Stimulated activated naive CD8-positive, alpha-beta T cell treated with anti-CD3 and anti-CD28 coated beads, Interleukin-15, amount 100 ng/mL, for 72 hours (primary cell): ENCODE results near the gene CCDC110.
A peak's percentile ranks its signal among the peaks of the same experiment; 100 is the strongest.

Experiments used
- ATAC-seq: fragments of 150-1000 bp; cut with Tn5 transposase; 2 replicates; pipeline ENCODE4 v1.10.0; 2021; ENCODE audit warnings: mild to moderate bottlenecking, moderate library complexity
- DNase-seq, 2 donors: peaks; one replicate each; pipeline ENCODE4 v3.0.0; 2021 to 2022
- H3K27ac Mint-ChIP-seq, 2 donors: one replicate each; pipeline ENCODE4 v1.8.0; 2022; ENCODE audit warnings: mild to moderate bottlenecking in 2 of 2, mixed read lengths in 2 of 2, moderate library complexity in 2 of 2
- H3K27me3 Mint-ChIP-seq: one replicate; pipeline ENCODE4 v1.8.0; 2022; ENCODE audit warnings: mixed read lengths
- H3K4me1 Mint-ChIP-seq: one replicate; pipeline ENCODE4 v1.8.0; 2022; ENCODE audit warnings: mild to moderate bottlenecking, mixed read lengths
- H3K4me3 Mint-ChIP-seq, 2 donors: one replicate each; pipeline ENCODE4 v1.8.0; 2022; ENCODE audit warnings: mild to moderate bottlenecking in 2 of 2, mixed read lengths in 2 of 2, moderate library complexity in 1 of 2
- H3K9me3 Mint-ChIP-seq, 2 donors: one replicate each; pipeline ENCODE4 v1.8.0; 2022; ENCODE audit warnings: mixed read lengths in 2 of 2

The CCDC110 gene

GRCh38 chr4:185461565-185461964 is 10.0 kb downstream of the CCDC110 start:
- Mint-ChIP-seq H3K4me1 (no peaks in the 10 kb centered on the region), H3K4me3 (no peak overlapping the region), H3K27ac (no peak overlapping the region), H3K27me3 (peaks cover 15% of the 10 kb centered on the region), H3K9me3 (no peaks in the 10 kb centered on the region)
- ATAC-seq (no peak), DNase-seq (no peak)

DNA sequence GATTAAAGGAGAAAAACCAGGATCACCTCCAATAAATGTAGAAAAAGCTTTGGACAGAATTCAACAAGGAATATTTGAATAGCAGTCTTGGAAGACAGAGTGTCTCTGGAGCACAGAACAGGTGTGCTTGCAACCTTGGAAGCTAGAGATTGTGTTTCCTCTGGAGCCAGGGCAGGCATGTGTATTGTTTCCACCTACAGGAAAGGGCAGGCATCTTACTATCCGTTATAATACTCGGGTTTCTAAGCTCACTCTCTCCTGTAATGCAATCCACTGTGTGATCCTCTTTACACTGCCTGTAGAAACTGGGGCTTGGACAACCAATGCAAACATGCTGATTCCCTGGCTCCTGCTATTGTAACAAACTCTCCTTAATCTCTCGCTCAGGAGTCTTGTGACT is 14.4 kb downstream of the CCDC110 start:
- Mint-ChIP-seq H3K27ac (no peak overlapping the region), H3K4me3 (no peak overlapping the region), H3K27me3 (peaks cover 15% of the 10 kb centered on the region), H3K4me1 (no peaks in the 10 kb centered on the region), H3K9me3 (no peaks in the 10 kb centered on the region)
- DNase-seq = no peak
- no peak for ATAC-seq

DNA sequence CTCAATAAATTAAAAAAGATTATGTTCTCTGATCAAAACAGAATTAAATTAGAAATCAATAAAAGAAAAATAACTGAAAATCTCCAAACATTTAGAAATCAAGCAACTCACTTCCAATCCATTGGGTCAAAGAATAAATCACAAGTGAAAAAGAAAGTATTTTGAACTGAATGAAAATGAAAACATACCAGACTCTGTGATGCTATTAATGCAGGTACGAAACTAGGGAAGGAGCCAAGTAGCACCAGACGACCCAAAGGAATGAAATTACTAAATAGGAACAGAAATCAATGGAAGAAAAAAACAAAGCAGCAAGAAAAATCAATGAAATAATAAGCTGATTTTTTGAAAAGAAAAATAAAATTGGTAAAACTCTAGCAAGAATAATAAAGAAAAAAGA is 15.4 kb downstream of the CCDC110 start:
- Mint-ChIP-seq H3K27me3 (peaks cover 15% of the 10 kb centered on the region), H3K4me3 (no peak overlapping the region), H3K9me3 (no peaks in the 10 kb centered on the region), H3K27ac (no peak overlapping the region), H3K4me1 (no peaks in the 10 kb centered on the region)
- ATAC-seq (no peak), DNase-seq (no peak)

DNA sequence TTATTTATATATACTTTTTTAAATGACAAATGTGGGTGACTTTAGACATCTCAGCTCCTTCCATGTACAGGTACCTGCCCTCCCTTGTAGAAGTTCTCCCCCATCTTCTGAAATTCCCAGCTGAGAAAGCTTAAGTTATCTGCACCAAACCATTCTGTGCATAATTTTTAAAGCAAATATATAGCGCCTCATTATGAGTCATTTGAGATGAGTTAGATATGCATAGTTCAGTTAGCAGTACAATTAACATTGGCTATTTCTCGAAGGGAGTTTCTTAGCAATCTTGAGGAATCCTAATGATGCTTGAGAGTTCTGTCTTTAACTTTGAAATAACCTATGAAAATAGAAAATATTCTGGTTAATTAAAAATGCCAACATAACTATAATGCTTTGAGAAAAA is 26.3 kb downstream of the CCDC110 start:
- ATAC-seq = no peak
- no peaks in the 10 kb centered on the region for H3K9me3 Mint-ChIP-seq
- no peaks in the 10 kb centered on the region for H3K4me1 Mint-ChIP-seq
- H3K27ac Mint-ChIP-seq = no peak overlapping the region
- no peak overlapping the region for H3K4me3 Mint-ChIP-seq
- H3K27me3 Mint-ChIP-seq = no peaks in the 10 kb centered on the region
- no peak for DNase-seq

DNA sequence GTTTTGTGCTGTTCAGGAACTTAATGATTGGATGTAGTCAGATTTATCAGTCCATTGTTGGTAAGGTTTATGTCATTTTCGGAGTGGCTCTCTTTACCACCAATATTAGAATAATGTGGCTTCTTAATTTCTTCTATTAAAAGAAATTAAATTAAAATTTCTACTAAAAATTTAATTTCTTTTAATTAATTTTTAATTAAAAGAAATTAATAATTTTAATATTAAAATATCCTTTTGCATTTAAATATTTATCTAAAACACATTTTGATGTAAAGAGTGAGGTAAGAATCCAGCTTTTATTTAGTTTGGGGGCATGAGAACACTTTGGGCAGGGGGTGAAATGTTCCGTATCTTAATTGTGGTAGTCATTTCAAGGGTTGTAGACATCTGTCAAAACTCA is 30.1 kb downstream of the CCDC110 start:
- DNase-seq = no peak
- Mint-ChIP-seq H3K9me3 (no peaks in the 10 kb centered on the region), H3K4me1 (no peaks in the 10 kb centered on the region), H3K27ac (no peak overlapping the region), H3K4me3 (no peak overlapping the region), H3K27me3 (no peaks in the 10 kb centered on the region)
- ATAC-seq = no peak

GRCh38 chr4:185437809-185438208 is 33.7 kb downstream of the CCDC110 start:
- DNase-seq (no peak), ATAC-seq (peak; percentile 50)
- Mint-ChIP-seq H3K27ac (no peak overlapping the region), H3K4me1 (no peaks in the 10 kb centered on the region), H3K27me3 (no peaks in the 10 kb centered on the region), H3K9me3 (no peaks in the 10 kb centered on the region), H3K4me3 (no peak overlapping the region)

GRCh38 chr4:185435466-185435865 is 36.1 kb downstream of the CCDC110 start:
- H3K4me1 Mint-ChIP-seq = no peaks in the 10 kb centered on the region
- no peaks in the 10 kb centered on the region for H3K27me3 Mint-ChIP-seq
- H3K9me3 Mint-ChIP-seq = no peaks in the 10 kb centered on the region
- H3K27ac Mint-ChIP-seq = no peak overlapping the region
- H3K4me3 Mint-ChIP-seq = no peak overlapping the region
- ATAC-seq (no peak), DNase-seq (no peak)

DNA sequence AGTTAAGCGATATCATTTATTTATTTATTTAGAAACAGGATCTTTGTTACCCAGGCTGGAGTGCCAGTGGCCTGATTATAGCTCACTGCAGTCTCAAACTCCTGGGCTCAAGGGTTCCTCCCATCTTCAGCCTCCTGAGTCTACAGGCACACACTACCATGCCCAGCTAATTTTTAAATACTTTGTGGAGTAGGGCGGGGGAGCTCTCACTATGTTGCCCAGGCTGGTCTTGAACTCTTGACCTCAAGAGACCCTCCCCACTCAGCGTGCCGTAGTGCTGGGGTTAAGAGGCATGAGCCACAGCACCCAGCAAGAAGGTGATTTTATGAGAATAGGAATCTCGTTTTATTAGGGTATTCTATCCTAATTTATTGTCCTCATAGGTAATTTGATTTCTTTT is 41.9 kb downstream of the CCDC110 start:
- Mint-ChIP-seq H3K4me1 (peaks cover 17% of the 10 kb centered on the region), H3K27ac (no peak overlapping the region), H3K4me3 (no peak overlapping the region), H3K9me3 (no peaks in the 10 kb centered on the region), H3K27me3 (no peaks in the 10 kb centered on the region)
- DNase-seq (no peak), ATAC-seq (no peak)

GRCh38 chr4:185426960-185427688 is 44.4 kb downstream of the CCDC110 start:
- Mint-ChIP-seq H3K27me3 (no peaks in the 10 kb centered on the region), H3K4me3 (peak overlapping the region in 1 of 2 donors; percentile 13), H3K4me1 (peaks cover 32% of the 10 kb centered on the region), H3K27ac (no peak overlapping the region), H3K9me3 (no peaks in the 10 kb centered on the region)
- DNase-seq = no peak
- no peak for ATAC-seq

DNA sequence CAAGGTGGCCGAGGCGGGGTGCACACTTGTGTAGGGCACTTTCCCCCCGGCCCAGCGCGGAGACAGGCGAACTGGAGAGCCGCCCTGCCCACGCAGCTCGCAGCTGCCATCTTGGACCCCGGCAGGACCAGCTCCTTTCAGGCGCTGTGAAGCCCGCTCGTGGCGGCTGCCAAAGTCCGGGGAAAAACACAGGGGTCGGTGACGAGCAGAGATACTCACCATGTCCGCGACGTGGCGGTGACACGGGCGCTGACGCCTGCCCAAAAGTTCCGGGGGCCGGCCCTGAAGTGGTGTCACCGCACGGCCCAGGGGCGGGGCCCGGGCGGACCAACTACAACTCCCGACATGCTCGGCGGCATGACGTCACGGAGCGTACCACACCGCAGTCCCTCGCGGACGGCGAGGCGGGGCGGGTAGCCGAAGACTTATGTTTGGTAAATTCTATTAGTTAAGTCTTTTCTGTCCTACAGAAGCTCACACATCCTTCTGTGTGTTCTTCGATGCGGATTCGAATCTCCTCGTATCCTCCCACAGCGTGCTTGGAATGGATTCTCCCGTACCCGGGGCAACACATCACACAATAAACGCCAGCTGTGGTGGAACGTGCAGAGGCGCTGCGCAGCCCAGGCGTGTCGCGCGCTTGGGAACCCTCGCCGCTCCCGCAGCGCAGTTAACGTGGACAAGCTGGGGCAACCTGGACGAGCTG is 45.7 kb downstream of the CCDC110 start, which contains the start of gene UFSP2:
Gene UFSP2, minus strand, starts transcription at position 318 of the 706 bp plus-strand sequence. Its CDS starts 96 bp downstream, at position 222.
- ATAC-seq (peak; percentile 96), DNase-seq (peak; percentile 90)
- H3K9me3 Mint-ChIP-seq = no peaks in the 10 kb centered on the region
- H3K27me3 Mint-ChIP-seq = no peaks in the 10 kb centered on the region
- H3K4me1 Mint-ChIP-seq = peaks cover 42% of the 10 kb centered on the region
- peak within 1 kb of the TSS; percentile 99 to 100 for H3K27ac Mint-ChIP-seq
- peak within 1 kb of the TSS; percentile 87 to 90 for H3K4me3 Mint-ChIP-seq

DNA sequence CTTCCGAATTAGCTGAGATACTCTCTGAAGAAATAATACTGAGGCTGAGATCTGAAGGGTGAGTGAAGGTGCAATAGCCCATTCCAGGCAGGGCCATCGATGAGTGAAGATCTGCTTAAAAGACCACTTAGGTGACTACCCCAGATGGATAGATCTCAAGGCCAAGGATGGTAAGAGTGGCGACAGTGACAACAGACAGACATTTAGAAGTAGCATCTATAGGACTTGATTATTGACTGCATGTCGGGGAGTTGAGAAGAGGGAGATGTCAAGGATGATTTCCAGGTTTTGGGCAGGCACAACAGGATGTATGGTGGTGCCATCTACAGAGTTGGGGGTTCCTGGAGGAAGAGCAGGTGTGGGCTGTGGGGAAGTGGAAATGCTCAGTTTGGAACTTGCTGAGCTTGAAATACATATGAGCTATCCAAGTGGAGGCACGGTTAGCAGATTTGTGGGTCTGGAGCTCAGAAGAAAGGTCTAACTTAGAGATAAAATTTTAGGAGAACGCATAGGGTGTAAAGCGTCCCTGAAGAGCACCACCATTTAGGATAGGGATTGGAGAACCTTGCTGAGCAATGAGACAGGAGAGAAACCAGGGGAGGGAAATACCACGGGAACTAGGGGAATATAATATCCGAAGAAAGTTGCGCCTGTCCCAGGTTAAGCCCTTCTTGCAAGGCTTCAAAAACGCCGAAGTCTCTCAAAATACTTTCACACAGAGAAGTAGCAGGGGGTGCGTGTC is 46.5 kb downstream of the CCDC110 start:
- DNase-seq = no peak
- H3K9me3 Mint-ChIP-seq = no peaks in the 10 kb centered on the region
- H3K27me3 Mint-ChIP-seq = no peaks in the 10 kb centered on the region
- ATAC-seq = no peak
- peak overlapping the region; percentile 87 to 90 for H3K4me3 Mint-ChIP-seq
- peaks cover 42% of the 10 kb centered on the region for H3K4me1 Mint-ChIP-seq
- H3K27ac Mint-ChIP-seq = peak overlapping the region; percentile 99 to 100

- Mint-ChIP-seq H3K9me3 (no peaks in the 10 kb centered on the region), H3K4me1 (peaks cover 36% of the 10 kb centered on the region), H3K27ac (no peak overlapping the region)
Observed at GRCh38 chr4:185421366-185422124, 50.0 kb downstream of the CCDC110 start.

DNA sequence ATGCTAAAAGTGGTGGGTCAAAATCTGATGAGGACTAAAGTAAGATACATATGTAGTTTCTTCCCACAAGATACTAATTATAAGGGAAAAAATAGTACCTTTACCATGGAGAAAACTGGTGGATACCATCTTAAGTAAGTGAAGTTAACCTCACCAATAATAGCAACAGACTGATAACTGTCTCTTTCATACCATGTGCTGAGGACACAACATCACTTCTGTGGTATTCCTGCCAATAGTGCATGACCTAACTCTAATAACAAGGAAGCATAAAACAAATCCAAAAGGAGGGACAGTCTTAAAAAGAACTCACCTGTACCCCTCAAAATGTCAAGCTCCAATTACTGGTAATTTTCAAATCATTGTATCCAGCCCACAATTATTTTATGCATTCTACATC is 54.6 kb downstream of the CCDC110 start:
- Mint-ChIP-seq H3K27me3 (no peaks in the 10 kb centered on the region), H3K27ac (peak overlapping the region in 1 of 2 donors; percentile 35), H3K4me3 (no peak overlapping the region), H3K4me1 (peaks cover 8% of the 10 kb centered on the region), H3K9me3 (no peaks in the 10 kb centered on the region)
- ATAC-seq (no peak), DNase-seq (no peak)

More at GRCh38 chr4:185421366-185422124, 50.0 kb downstream of the CCDC110 start:
- DNase-seq (no peak), ATAC-seq (no peak)
- no peak overlapping the region for H3K4me3 Mint-ChIP-seq
- H3K27me3 Mint-ChIP-seq = no peaks in the 10 kb centered on the region

- Mint-ChIP-seq H3K27me3 (no peaks in the 10 kb centered on the region), H3K4me3 (no peak overlapping the region), H3K27ac (no peak overlapping the region), H3K9me3 (no peaks in the 10 kb centered on the region), H3K4me1 (no peaks in the 10 kb centered on the region)
- DNase-seq = no peak
- no peak for ATAC-seq
Observed at GRCh38 chr4:185412412-185412811, 59.1 kb downstream of the CCDC110 start.

GRCh38 chr4:185411849-185412248 is 59.7 kb downstream of the CCDC110 start:
- no peak overlapping the region for H3K27ac Mint-ChIP-seq
- no peaks in the 10 kb centered on the region for H3K9me3 Mint-ChIP-seq
- no peaks in the 10 kb centered on the region for H3K4me1 Mint-ChIP-seq
- ATAC-seq = no peak
- no peak for DNase-seq
- no peaks in the 10 kb centered on the region for H3K27me3 Mint-ChIP-seq
- H3K4me3 Mint-ChIP-seq = no peak overlapping the region
